ENCODE measurements around the gene ATAD3C.
"Not testable (repeated sequence)": the region's sequence is repeated elsewhere in the genome, so short reads cannot be mapped to it uniquely, and the experiment has no call there.

The ATAD3C gene

GRCh38 chr1:1511533-1512285, 62.2 kb downstream of the ATAD3C start, which contains the start of gene ATAD3A:
Gene ATAD3A (plus strand): TSS chr1:1512162. CDS start chr1:1512269, 107 bp downstream.
- DNase-seq = peak; percentile 82

DNA sequence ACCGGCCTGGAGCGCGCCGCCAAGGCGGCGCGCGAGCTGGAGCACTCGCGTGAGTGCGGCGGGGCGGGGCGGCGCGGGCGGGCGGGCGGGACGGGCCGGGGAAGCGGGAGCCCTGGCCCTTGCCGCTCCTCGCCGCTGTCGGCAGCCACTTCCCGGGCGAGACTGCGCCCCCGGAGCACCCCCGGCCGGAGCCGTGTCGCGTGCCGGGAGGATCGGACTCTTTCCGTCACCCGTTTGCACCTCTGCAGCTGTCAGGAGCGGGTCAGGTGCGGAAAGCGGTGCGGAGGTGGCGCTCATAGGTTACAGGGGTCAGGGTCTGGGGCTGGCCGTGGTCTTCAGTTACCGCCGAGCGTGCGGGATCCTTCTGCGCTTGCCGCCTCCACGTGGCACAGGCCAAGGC, 62.9 kb downstream of the ATAD3C start:
- DNase-seq = not testable (repeated sequence)

GRCh38 chr1:1513675-1514074, 64.2 kb downstream of the ATAD3C start:
- DNase-seq = not testable (repeated sequence)

DNA sequence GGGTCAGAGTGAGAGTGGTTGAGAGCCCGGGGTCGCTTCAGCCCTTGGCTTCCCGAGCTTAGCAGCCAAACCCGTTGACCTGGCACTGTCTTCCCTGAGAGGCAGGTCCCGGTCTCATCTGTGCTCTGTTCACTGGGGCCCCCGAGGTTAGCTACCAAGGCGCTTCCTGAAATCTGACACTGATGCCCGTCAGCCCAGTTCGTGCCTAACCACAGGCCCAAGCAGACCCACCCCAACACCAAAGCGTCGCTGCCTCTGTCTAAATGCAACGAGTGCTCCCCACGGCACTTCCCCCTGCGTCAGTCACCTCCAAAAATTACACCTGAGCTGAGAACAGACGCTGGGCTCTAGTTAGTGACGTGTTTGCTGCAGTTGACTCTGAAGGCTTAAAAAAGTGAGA, 64.9 kb downstream of the ATAD3C start:
- DNase-seq = not testable (repeated sequence)

- not testable (repeated sequence) for DNase-seq
Measured at GRCh38 chr1:1516923-1517322, 67.4 kb downstream of the ATAD3C start.

DNA sequence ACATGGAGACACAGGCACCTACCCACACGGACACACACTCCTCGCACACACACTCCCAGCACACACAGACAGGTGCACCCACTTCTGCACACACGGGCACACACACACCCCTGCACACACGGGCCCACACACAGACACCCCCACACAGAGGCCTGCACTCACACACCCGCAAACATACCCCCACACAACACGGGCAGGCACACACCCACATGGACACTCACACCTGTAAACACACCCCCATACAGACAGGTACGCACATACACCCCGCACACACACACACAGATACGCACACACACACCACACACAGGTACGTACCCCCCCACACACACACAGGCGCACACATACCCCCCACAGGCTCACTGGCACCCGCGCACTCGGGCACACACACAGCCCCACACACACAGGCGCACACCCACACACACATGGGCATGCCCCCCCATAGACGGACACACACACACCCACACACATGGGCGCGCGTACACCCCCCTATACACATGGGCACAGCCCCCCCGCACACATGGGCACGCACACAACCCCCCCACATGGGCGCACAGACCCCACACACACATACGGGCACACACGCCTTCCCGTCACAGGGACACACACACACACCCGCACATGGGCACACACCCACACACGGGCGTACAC, 68.6 kb downstream of the ATAD3C start:
- DNase-seq = no peak

GRCh38 chr1:1518621-1519007, 69.1 kb downstream of the ATAD3C start:
- DNase-seq = not testable (repeated sequence)

Measured in NCI-H1436 treated with DMSO at 0.1 percent for 48 hours (cell line).